HL-60 (cell line): ENCODE data around the gene PSMA7.
"Not testable (repeated sequence)": the region's sequence is repeated elsewhere in the genome, so short reads cannot be mapped to it uniquely, and the experiment has no call there.

Experiments used
- DNase-seq, 2 experiments: peaks; one replicate each; pipeline ENCODE4 v3.0.0-alpha.2; 2010 to 2020; ENCODE audit warnings: low read depth in 1 of 2, low spot score in 1 of 2
- H3K27ac ChIP-seq: fragments of 250-450 bp; sonication (Bioruptor Pico); replicated peaks from 2 replicates; pipeline ENCODE4 v1.5.1; 2020; ENCODE audit warnings: mild to moderate bottlenecking, moderate library complexity
- H3K27me3 ChIP-seq: fragments of 250-450 bp; sonication (Bioruptor Pico); 2 replicates; pipeline ENCODE4 v1.5.1; 2021; ENCODE audit warnings: mild to moderate bottlenecking, moderate library complexity; ENCODE audit not compliant: insufficient read depth, poor library complexity, severe bottlenecking
- H3K4me3 ChIP-seq: replicated peaks from 2 replicates; pipeline ENCODE4 v1.5.1; 2011; ENCODE audit warnings: mild to moderate bottlenecking, control low read depth, low read length; ENCODE audit not compliant: insufficient read depth
- GABPA ChIP-seq: IDR thresholded peaks from 2 replicates; pipeline ENCODE4 v1.6.1; 2012; ENCODE audit warnings: low read depth
- POLR2AphosphoS5 ChIP-seq: IDR thresholded peaks from 2 replicates; pipeline ENCODE4 v1.6.1; 2012; ENCODE audit warnings: low read depth
- SPI1 ChIP-seq: IDR thresholded peaks from 2 replicates; pipeline ENCODE4 v1.6.1; 2012; ENCODE audit warnings: low read depth, mild to moderate bottlenecking, borderline replicate concordance
- TF ChIP-seq, protein P1 (sequence below): IDR thresholded peaks from 2 replicates; pipeline ENCODE4 v1.6.1; 2012; ENCODE audit warnings: low read depth; ENCODE audit not compliant: insufficient replicate concordance
- TF ChIP-seq, protein P2 (sequence below): IDR thresholded peaks from one replicate; pipeline ENCODE4 v1.5.1; 2011; ENCODE audit warnings: low read length, control low read depth, inconsistent platforms; ENCODE audit not compliant: insufficient read depth

PSMA7 gene

DNA sequence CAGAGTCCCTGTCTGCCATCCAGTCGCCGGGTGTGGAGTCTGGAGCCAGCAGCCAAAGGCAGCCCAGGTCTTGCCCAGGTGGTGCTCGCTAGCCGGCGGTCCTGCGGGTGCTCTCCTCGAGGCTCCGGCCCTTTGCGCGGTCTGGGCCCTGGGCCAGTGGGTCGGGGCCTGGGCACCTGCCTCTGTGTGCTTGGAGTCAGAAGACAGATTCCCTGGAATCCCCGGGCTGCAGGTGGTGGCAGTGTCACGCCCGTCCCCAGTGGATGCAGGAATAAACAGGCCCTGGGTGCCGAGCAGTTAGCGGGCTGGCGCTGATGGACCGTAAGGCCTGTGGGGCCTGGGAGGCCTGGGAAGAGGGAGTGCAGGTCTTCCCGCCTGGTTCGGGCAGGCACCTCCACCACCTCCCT, 5.7 kb upstream of the PSMA7 start:
- no peak overlapping the region for H3K4me3 ChIP-seq
- H3K27me3 ChIP-seq, result no peaks in the 10 kb centered on the region
- TF ChIP-seq SPI1 (no peak), GABPA (no peak), POLR2AphosphoS5 (no peak)
- TF ChIP-seq, protein P1, sequence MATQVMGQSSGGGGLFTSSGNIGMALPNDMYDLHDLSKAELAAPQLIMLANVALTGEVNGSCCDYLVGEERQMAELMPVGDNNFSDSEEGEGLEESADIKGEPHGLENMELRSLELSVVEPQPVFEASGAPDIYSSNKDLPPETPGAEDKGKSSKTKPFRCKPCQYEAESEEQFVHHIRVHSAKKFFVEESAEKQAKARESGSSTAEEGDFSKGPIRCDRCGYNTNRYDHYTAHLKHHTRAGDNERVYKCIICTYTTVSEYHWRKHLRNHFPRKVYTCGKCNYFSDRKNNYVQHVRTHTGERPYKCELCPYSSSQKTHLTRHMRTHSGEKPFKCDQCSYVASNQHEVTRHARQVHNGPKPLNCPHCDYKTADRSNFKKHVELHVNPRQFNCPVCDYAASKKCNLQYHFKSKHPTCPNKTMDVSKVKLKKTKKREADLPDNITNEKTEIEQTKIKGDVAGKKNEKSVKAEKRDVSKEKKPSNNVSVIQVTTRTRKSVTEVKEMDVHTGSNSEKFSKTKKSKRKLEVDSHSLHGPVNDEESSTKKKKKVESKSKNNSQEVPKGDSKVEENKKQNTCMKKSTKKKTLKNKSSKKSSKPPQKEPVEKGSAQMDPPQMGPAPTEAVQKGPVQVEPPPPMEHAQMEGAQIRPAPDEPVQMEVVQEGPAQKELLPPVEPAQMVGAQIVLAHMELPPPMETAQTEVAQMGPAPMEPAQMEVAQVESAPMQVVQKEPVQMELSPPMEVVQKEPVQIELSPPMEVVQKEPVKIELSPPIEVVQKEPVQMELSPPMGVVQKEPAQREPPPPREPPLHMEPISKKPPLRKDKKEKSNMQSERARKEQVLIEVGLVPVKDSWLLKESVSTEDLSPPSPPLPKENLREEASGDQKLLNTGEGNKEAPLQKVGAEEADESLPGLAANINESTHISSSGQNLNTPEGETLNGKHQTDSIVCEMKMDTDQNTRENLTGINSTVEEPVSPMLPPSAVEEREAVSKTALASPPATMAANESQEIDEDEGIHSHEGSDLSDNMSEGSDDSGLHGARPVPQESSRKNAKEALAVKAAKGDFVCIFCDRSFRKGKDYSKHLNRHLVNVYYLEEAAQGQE, result no peak
- TF ChIP-seq, protein P2, sequence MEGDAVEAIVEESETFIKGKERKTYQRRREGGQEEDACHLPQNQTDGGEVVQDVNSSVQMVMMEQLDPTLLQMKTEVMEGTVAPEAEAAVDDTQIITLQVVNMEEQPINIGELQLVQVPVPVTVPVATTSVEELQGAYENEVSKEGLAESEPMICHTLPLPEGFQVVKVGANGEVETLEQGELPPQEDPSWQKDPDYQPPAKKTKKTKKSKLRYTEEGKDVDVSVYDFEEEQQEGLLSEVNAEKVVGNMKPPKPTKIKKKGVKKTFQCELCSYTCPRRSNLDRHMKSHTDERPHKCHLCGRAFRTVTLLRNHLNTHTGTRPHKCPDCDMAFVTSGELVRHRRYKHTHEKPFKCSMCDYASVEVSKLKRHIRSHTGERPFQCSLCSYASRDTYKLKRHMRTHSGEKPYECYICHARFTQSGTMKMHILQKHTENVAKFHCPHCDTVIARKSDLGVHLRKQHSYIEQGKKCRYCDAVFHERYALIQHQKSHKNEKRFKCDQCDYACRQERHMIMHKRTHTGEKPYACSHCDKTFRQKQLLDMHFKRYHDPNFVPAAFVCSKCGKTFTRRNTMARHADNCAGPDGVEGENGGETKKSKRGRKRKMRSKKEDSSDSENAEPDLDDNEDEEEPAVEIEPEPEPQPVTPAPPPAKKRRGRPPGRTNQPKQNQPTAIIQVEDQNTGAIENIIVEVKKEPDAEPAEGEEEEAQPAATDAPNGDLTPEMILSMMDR, result no peak
- H3K27ac ChIP-seq, result no peak overlapping the region
- no peak for DNase-seq

DNA sequence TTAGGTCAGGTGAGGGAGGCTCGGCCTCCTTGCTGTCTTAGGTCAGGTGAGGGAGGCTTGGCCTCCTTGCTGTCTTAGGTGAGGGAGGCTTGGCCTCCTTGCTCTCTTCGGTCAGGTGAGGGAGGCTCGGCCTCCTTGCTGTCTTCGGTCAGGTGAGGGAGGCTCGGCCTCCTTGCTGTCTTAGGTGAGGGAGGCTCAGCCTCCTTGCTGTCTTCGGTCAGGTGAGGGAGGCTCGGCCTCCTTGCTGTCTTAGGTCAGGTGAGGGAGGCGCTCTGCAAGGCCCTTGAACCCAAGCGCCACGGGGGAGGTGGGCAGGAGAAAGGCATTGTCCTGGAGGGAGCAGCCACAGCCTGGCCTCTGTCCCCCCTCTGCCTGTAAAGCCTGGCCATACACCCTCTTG, 5.2 kb upstream of the PSMA7 start:
- H3K27ac ChIP-seq, H3K4me3 ChIP-seq, H3K27me3 ChIP-seq, DNase-seq: not testable (repeated sequence)

DNA sequence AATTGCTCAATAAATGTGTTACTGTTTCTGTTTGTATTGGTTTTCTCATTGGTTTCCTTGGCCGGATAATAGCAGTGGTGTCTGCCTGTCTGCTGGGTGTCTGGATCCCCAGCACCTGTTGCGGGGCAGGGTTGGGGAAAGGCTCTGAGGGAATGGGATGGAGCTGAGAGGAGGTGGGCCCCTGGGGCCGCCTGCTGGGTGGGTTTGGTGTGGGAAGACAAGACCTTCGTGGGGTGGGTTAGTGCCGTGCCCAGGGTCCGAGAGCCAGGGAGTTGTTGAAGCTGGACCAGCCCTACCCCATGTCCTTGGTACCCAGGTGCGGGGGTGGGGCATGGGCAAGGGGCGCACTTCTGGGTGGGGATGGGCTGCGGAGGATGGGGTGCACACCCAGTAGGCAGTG, 4.3 kb upstream of the PSMA7 start:
- H3K27me3 ChIP-seq, result no peaks in the 10 kb centered on the region
- no peak overlapping the region for H3K4me3 ChIP-seq
- TF ChIP-seq POLR2AphosphoS5 (no peak), SPI1 (no peak), GABPA (no peak)
- TF ChIP-seq, protein P2, result no peak
- TF ChIP-seq, protein P1, result no peak
- no peak for DNase-seq
- no peak overlapping the region for H3K27ac ChIP-seq

DNA sequence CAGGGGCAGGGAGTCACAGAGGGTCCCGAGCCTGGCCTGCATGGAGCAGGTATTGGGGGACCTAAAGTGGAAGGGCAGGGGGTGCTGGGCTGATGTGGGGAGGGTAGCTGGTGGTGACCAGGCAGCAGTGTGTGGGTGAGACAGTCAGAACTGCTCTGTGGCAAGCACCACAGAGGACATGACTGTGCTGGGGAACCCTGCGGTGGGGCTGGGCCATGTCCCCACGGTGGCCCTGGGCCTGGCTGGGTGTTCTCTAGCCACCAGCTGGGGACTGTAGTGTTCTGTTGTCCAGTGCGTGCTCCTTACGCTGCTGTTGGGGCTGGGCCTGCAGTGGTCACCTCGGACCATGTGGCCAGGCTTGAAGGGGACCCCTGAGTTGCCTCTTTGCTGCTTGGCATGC, 3.9 kb upstream of the PSMA7 start:
- Histone ChIP-seq H3K27me3 (no peaks in the 10 kb centered on the region), H3K27ac (no peak overlapping the region)
- TF ChIP-seq, protein P1, result no peak
- no peak for TF ChIP-seq POLR2AphosphoS5

More for the DNA sequence above, 3.9 kb upstream of the PSMA7 start:
- no peak for DNase-seq
- no peak overlapping the region for H3K4me3 ChIP-seq
